B cell (primary cell): ENCODE measurements around the gene RALGAPB. TPM values are rescaled to one million over a fixed set of nuclear protein-coding genes. Genes with fewer than 3 reads are reported as not detected.

Experiments
- ATAC-seq: fragments of 200-7000 bp; cut with Tn5 transposase; one replicate; pipeline ENCODE4 v1.10.0; 2021; ENCODE audit warnings: low read depth, mild to moderate bottlenecking, moderate number of reproducible peaks, moderate library complexity
- CTCF ChIA-PET: fragments of 350-600 bp; sonication (Branson Sonifier 250); formaldehyde crosslinking; loops from one replicate; lab custom pipeline; 2021; ENCODE audit warnings: antibody characterized with exemption, inconsistent platforms; lab: Charles Lee
- POLR2A ChIA-PET: fragments of 350-600 bp; sonication (Branson Sonifier 250); formaldehyde crosslinking; loops from one replicate; lab custom pipeline; 2021; ENCODE audit warnings: antibody characterized with exemption; lab: Charles Lee
- DNase-seq: peaks from one replicate; pipeline ENCODE4 v3.0.0; 2013
- H2AFZ ChIP-seq: 2 replicates; pipeline ENCODE4 v1.6.1; 2012; ENCODE audit warnings: mild to moderate bottlenecking, low read depth, low read length; ENCODE audit not compliant: insufficient read depth, poor library complexity, severe bottlenecking
- H3K27ac ChIP-seq, 2 donors: 1 replicate in 1 of 2; 2 replicates in 1 of 2; pipeline ENCODE4 v1.5.1; 2012 to 2013; ENCODE audit warnings: low read length in 2 of 2, mild to moderate bottlenecking in 2 of 2, moderate library complexity in 1 of 2
- H3K27me3 ChIP-seq, 4 experiments: fragments of 200-600 bp in 1 of 4; sonication (generic) in 1 of 4; replicated peaks in 1 of 4; 1 replicate in 2 of 4; 2 replicates in 2 of 4; pipeline versions ENCODE4 v1.6.1 to v1.7.0; 2013 to 2016; ENCODE audit warnings: low read length in 3 of 4, mild to moderate bottlenecking in 2 of 4, mixed read lengths in 1 of 4, moderate library complexity in 1 of 4; ENCODE audit not compliant: insufficient read depth in 4 of 4, control insufficient read depth in 3 of 4; ENCODE audit errors: control extremely low read depth in 1 of 4
- H3K36me3 ChIP-seq, 2 experiments: replicated peaks in 1 of 2; 1 replicate in 1 of 2; 2 replicates in 1 of 2; pipeline versions ENCODE4 v1.6.1 to v1.7.1; 2013; ENCODE audit warnings: low read length in 1 of 2; ENCODE audit not compliant: insufficient read depth in 2 of 2, control insufficient read depth in 1 of 2; ENCODE audit errors: control extremely low read depth in 1 of 2, extremely low read depth in 1 of 2
- H3K4me1 ChIP-seq, 2 donors: fragments of 200-600 bp in 1 of 2; sonication (generic) in 1 of 2; 1 replicate in 1 of 2; 2 replicates in 1 of 2; pipeline versions ENCODE4 v1.5.1 to v1.6.1; 2013 to 2017; ENCODE audit warnings: low read length in 2 of 2; ENCODE audit not compliant: control insufficient read depth in 2 of 2, insufficient read depth in 2 of 2
- H3K4me2 ChIP-seq: replicated peaks from 2 replicates; pipeline ENCODE3; 2012; ENCODE audit warnings: mild to moderate bottlenecking, low read depth, low read length; ENCODE audit not compliant: poor library complexity, severe bottlenecking
- H3K4me3 ChIP-seq, 5 experiments: fragments of 200-600 bp in 1 of 5; sonication (generic) in 1 of 5; 1 replicate in 3 of 5; 2 replicates in 2 of 5; pipeline versions ENCODE4 v1.5.1 to v1.7.0; 2011 to 2016; ENCODE audit warnings: low read length in 4 of 5, mild to moderate bottlenecking in 4 of 5, low read depth in 2 of 5, control low read depth in 1 of 5, moderate library complexity in 1 of 5; ENCODE audit not compliant: insufficient read depth in 1 of 5; ENCODE audit errors: control extremely low read depth in 1 of 5, extremely low read depth in 1 of 5
- H3K79me2 ChIP-seq: fragments of 200-600 bp; sonication (generic); one replicate; pipeline ENCODE4 v1.6.0; 2016; ENCODE audit warnings: low read length; ENCODE audit not compliant: control insufficient read depth, insufficient read depth
- H3K9ac ChIP-seq: fragments of 200-600 bp; sonication (generic); 2 replicates; pipeline ENCODE4 v1.6.1; 2017; ENCODE audit warnings: mild to moderate bottlenecking, low read length, moderate library complexity
- H3K9me3 ChIP-seq, 3 donors: one replicate each; pipeline versions ENCODE4 v1.6.1 to v1.7.1; 2013; ENCODE audit warnings: low read length in 2 of 3; ENCODE audit not compliant: control insufficient read depth in 2 of 3, insufficient read depth in 1 of 3; ENCODE audit errors: control extremely low read depth in 1 of 3
- H4K20me1 ChIP-seq: 2 replicates; pipeline ENCODE4 v1.6.0; 2012; ENCODE audit warnings: mild to moderate bottlenecking, low read length; ENCODE audit not compliant: insufficient read depth, control insufficient read depth, poor library complexity, severe bottlenecking
- H3K27ac Mint-ChIP-seq: one replicate; pipeline ENCODE4 v1.8.0; 2021; ENCODE audit warnings: mixed read lengths
- H3K27me3 Mint-ChIP-seq: one replicate; pipeline ENCODE4 v1.8.0; 2021; ENCODE audit warnings: mixed read lengths
- H3K4me1 Mint-ChIP-seq: one replicate; pipeline ENCODE4 v1.8.0; 2021; ENCODE audit warnings: mixed read lengths
- H3K4me3 Mint-ChIP-seq: one replicate; pipeline ENCODE4 v1.8.0; 2021; ENCODE audit warnings: mixed read lengths
- H3K9me3 Mint-ChIP-seq: one replicate; pipeline ENCODE4 v1.8.0; 2022; ENCODE audit warnings: mixed read lengths; ENCODE audit not compliant: insufficient read depth
- EZH2 ChIP-seq: IDR thresholded peaks from 2 replicates; pipeline ENCODE4 v1.6.1; 2012; ENCODE audit warnings: borderline replicate concordance, low read depth, mild to moderate bottlenecking, moderate library complexity, low read length; ENCODE audit not compliant: insufficient read depth, poor library complexity, severe bottlenecking
- WGBS: methylation state at CpG from one replicate; pipeline ENCODE4 v1.1.5; 2013; ENCODE audit warnings: missing lambda C conversion rate; ENCODE audit not compliant: insufficient coverage; 5-methylcytosine and 5-hydroxymethylcytosine counted together
- intact Hi-C: fragments of 100-400 bp; cut with micrococcal nuclease; formaldehyde crosslinking; loops from one replicate; pipeline ENCODE4 v1.10.0; 2022
- polyA plus RNA-seq: library from polyadenylated mRNA; depleted of rRNA; stranded (reverse); fragments of >200 nt; gene quantifications from 2 replicates; pipeline ENCODE4 v1.2.3, GENCODE V29; 2012
- total RNA-seq, 2 donors: library from RNA; stranded (reverse); fragments of 120-200 nt in 1 of 2; gene quantifications; 1 replicate in 1 of 2; 2 replicates in 1 of 2; pipeline versions ENCODE4 v1.2.3 to v1.2.4, GENCODE V29; 2013 to 2022
- TF ChIP-seq, protein P1 (sequence below): fragments of 200-600 bp; IDR thresholded peaks from one replicate; pipeline ENCODE4 v1.8.0; 2022; ENCODE audit warnings: antibody characterized with exemption, mild to moderate bottlenecking

The RALGAPB gene
- total and polyA plus RNA-seq, 2 donors (not counting 1 experiment from before 2014, with no cell fraction given) = 15.0 to 58.3 TPM

DNA sequence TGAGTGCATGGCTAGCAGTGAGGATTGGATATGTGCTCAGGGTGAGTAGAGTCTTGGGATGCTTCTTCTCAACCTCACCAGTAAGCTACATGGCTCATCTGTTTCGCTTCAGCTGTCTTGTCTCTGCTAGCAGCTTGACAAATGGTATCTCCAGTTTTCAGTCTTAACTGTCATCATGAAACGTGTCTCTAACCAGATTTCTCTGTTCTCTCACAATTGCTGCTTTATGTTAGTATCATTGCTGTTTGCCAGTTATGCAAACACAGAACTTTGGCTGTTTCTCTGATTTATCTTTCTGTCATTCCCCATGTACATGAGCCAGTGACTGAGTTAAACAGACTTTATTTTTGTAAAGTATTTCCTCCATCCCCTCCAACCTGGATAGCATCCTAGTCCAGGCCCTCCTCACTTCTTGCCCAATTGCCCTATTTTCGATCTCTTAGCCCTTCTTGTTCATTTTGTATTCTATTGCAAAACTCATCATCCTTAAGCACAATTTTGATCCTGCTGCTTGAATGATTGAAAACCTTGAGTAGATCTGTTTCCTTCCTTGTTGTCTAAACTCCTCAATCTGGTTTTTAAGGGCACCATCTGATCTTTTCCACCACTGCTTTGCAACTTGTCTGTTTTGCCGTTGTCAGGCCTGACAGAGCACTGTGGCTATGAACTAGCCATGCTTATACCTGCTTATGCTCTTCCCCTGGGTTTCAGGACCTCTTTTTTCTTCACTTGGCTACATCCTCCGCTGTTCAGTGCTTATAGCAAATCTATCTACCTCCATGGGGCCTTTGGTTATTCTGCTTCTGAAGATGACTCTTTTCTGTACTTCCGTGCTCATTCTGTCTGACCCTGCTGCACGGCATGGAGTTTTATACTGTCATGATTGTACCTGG is 70.6 kb downstream of the RALGAPB start:
- H3K4me1 Mint-ChIP-seq = peaks cover 2% of the 10 kb centered on the region
- 70% methylated on average over 4 of the region's 7 CpGs for WGBS
- no peak overlapping the region for H3K27ac ChIP-seq

DNA sequence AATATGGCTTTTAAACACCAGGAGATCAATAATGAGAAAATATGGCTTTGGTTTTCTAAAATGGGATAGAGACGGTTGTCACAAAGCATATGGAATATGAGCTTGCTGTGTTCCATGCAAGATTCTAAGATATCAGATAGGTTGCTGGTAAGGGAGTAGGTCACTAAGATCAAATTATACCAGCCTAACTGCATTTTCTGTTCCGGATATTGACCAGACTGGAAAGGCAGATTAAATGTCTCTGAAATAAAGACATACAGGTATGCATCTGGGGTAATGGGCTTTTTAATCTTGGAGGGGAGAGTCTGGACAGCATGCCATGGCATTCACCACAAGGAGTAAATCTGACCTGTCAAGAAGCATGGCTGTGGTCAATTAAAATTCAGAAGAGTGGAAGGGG is 73.1 kb downstream of the RALGAPB start:
- WGBS = no CpG with 5 or more reads among the region's 2 CpGs
- intact Hi-C loops = no loop called here
- no peak overlapping the region for H2AFZ ChIP-seq
- Mint-ChIP-seq H3K27me3 (no peaks in the 10 kb centered on the region), H3K4me1 (peaks cover 2% of the 10 kb centered on the region), H3K27ac (no peak overlapping the region), H3K4me3 (no peak overlapping the region), H3K9me3 (no peaks in the 10 kb centered on the region)
- H3K4me1 ChIP-seq = no peaks in the 10 kb centered on the region
- TF ChIP-seq, protein P1, sequence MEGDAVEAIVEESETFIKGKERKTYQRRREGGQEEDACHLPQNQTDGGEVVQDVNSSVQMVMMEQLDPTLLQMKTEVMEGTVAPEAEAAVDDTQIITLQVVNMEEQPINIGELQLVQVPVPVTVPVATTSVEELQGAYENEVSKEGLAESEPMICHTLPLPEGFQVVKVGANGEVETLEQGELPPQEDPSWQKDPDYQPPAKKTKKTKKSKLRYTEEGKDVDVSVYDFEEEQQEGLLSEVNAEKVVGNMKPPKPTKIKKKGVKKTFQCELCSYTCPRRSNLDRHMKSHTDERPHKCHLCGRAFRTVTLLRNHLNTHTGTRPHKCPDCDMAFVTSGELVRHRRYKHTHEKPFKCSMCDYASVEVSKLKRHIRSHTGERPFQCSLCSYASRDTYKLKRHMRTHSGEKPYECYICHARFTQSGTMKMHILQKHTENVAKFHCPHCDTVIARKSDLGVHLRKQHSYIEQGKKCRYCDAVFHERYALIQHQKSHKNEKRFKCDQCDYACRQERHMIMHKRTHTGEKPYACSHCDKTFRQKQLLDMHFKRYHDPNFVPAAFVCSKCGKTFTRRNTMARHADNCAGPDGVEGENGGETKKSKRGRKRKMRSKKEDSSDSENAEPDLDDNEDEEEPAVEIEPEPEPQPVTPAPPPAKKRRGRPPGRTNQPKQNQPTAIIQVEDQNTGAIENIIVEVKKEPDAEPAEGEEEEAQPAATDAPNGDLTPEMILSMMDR = no peak
- no peak for TF ChIP-seq EZH2
- POLR2A ChIA-PET = no interaction called here
- no peak for ATAC-seq
- peaks cover 27 to 56% of the 10 kb centered on the region in 2 experiments for H3K36me3 ChIP-seq
- no peaks in the 10 kb centered on the region for H3K79me2 ChIP-seq
- H3K9ac ChIP-seq = no peak overlapping the region
- H3K9me3 ChIP-seq = no peaks in the 10 kb centered on the region
- CTCF ChIA-PET = no interaction called here
- no peaks in the 10 kb centered on the region for H3K27me3 ChIP-seq
- no peak overlapping the region for H3K27ac ChIP-seq
- H3K4me2 ChIP-seq = no peak overlapping the region
- H4K20me1 ChIP-seq = no peaks in the 10 kb centered on the region
- no peak overlapping the region for H3K4me3 ChIP-seq
- DNase-seq = no peak

More for the DNA sequence above, 70.6 kb downstream of the RALGAPB start:
- H3K27me3 Mint-ChIP-seq = no peaks in the 10 kb centered on the region
- TF ChIP-seq, protein P1 = no peak
- no peak for TF ChIP-seq EZH2
- H3K9me3 Mint-ChIP-seq = no peaks in the 10 kb centered on the region
- Histone ChIP-seq H3K4me2 (no peak overlapping the region), H3K36me3 (peaks cover 24 to 75% of the 10 kb centered on the region in 2 experiments), H3K4me1 (no peaks in the 10 kb centered on the region), H3K79me2 (no peaks in the 10 kb centered on the region), H4K20me1 (no peaks in the 10 kb centered on the region), H2AFZ (no peak overlapping the region), H3K27me3 (no peaks in the 10 kb centered on the region), H3K4me3 (no peak overlapping the region), H3K9ac (no peak overlapping the region), H3K9me3 (no peaks in the 10 kb centered on the region)
- no peak for ATAC-seq
- POLR2A ChIA-PET = no interaction called here
- no peak for DNase-seq
- CTCF ChIA-PET = no interaction called here
- H3K4me3 Mint-ChIP-seq = no peak overlapping the region
- intact Hi-C loops = no loop called here
- no peak overlapping the region for H3K27ac Mint-ChIP-seq
